NOMO-1 treated with dmso at 0.1 percent for 144 hours (cell line): ENCODE measurements around the gene NOL7.

ENCODE experiments used
- DNase-seq: peaks from one replicate; lab custom pipeline; 2025; ENCODE audit not compliant: unreplicated experiment; lab: John Stamatoyannopoulos, UW

NOL7 gene

DNA sequence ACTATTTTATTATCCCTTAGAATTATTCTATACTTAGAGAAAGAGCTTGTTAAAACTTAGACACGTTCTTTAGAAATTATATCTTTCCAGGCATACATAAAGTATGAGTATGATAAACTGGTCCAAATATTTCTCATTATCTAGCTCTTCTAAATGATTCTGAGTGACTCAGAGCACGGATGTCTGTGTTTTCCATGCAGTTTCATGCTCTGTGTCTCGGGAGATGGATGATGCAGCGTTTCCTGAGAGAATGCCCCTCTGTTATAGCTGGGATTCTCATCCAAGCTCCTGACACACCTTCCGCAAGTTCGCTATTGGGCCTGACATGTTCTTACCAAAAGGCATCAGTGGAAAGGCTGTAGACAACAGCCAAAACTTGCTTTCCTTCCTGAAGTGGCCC lies 21.4 kb upstream of the NOL7 start:
- no peak for DNase-seq

DNA sequence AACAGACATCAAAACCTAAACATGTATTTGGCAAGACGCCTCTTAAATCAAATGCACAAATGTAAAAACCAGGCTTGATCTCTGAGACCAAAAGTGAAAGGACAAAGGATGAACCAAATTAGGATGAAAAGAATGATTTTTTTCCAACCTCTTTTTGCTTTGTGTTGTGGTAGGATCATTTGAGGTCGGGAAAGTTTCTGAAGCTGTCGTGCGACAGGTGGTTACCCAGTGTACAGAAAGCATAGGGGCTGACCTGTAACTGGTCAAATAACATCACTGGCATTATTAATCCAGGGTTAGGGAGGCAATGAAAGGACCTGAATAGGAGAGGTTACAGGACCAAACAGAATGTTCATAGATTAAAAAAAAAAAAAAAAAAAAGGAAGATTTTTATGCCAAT lies 18.1 kb upstream of the NOL7 start:
- no peak for DNase-seq

DNA sequence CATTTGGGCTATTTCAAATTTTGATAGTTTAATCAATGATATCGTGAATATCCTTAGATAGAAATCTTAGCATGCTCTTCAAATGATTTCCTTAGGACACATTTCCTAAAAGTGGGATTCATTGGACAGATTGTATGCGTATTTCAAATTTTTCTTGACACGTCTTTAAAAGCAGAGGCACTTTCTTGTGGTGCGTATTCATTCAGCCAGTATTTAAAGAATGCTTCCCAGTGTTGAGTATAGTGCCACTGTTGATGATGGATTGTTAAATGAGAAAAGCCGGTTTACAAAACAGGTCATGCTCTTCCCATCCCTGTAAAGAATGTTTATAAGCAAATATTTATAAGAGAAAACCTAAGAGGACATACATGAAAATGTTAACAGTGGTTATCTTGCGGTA lies 15.1 kb upstream of the NOL7 start:
- DNase-seq = no peak

- no peak for DNase-seq
These were observed 11.0 kb upstream of the NOL7 start for GRCh38 chr6:13604135-13604534.

DNA sequence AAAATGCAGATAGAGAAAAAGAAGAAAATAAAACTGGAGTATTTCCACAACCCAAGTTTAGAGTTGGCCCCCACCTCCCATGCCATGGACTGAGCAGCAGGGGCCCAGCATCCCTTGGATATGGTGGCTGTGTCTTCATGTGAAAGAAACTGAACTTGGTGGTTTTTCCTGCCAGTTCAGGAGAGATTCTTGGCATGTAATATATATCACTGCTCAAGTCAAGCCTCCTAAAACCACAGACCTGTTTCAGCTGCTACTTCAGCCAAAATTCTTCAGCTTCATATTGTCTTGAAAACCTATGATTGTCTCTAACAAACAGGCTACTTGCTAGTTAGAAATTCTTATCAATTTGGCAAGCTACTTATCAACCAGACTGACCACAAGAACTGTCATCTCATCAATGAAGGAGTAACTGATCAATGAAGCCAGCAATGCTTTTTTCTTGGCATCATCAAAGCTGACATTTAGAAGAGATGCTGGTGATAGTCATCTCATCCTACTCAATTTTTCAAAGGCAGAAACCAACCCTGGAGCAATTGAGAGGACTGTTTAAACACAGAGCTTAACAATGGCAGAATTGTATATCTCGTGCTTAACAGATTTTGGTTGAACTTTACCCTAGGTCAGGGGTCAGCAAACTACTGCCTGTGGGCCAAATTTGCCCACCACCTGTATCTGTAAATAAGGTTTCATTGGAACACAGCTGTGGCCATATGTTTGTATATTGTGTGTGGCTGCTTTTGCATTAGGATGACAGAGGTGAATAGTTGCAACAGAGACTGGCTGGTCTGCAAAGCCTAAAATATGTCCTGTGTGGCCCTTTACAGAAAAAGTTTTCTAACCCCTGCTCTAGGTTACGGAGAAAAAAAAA lies 10.4 kb upstream of the NOL7 start:
- DNase-seq = no peak

- no peak for DNase-seq
These were observed 9.5 kb upstream of the NOL7 start for GRCh38 chr6:13605634-13606033.

DNA sequence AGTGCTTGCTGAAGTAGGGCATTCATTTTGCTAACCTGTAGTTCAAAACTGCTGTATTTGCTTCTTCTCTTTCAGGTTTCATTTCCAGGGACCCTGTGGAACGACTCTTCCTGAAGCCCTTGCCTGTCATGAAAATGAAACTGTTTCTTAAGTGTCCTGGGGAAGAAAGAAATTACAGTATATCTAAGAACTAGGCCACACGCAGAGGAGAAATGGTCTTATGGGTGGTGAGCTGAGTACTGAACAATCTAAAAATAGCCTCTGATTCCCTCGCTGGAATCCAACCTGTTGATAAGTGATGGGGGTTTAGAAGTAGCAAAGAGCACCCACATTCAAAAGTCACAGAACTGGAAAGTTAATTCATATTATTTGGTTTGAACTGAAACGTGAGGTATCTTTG lies 3.4 kb upstream of the NOL7 start:
- DNase-seq = peak; percentile 13

DNA sequence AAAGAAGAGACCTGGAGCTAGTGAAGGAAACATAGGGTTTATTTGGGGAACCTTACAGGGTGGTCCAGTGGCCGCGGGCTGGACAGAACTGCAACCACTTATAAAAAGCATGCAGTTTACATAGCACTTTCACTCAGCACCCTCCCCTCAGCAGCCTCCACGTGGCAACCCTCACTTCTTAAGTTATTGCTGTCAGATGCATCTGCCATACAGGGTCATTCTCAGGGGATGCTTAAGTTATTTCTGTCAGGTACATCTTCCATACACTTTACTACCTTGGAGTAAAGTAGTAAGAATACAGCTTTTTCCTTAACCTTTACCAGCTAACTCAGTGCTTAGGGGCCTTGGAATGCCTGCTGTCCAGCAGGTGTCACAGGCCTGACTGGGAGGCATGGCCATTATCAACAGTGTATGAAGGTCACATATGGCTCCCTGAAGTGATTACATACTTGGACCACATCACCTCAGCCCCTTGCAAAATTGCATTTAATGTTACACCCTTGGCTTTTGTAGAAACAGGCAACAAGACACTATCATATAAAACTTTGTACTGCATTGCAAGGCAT lies 2.0 kb upstream of the NOL7 start:
- DNase-seq = no peak

- DNase-seq = no peak
These were observed 809 bp upstream of the NOL7 start for GRCh38 chr6:13614126-13614925.

DNA sequence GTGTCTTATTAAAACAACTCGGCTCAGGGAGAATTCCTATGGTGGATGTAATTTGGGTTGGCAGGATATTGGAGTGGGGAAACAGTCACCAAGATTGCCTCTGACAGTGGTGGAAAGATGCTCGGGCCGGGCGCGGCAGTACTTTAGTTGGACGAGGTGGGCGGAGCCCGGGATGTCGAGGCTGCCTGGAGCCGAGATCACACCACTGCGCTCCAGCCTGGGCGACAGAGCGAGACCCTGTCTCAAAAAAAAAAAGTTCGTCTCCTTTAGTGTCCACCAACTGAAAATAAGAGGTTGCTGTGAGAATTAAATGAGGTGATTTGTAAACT lies 621 bp downstream of the NOL7 start:
- no peak for DNase-seq

GRCh38 chr6:13617066-13617465 lies 1.9 kb downstream of the NOL7 start:
- DNase-seq = no peak

GRCh38 chr6:13624871-13625288 lies 9.7 kb downstream of the NOL7 start:
- no peak for DNase-seq

- DNase-seq = no peak
These were observed 14.5 kb downstream of the NOL7 start for GRCh38 chr6:13629459-13630116.

- DNase-seq = no peak
These were observed 15.4 kb downstream of the NOL7 start for GRCh38 chr6:13630499-13630898.

DNA sequence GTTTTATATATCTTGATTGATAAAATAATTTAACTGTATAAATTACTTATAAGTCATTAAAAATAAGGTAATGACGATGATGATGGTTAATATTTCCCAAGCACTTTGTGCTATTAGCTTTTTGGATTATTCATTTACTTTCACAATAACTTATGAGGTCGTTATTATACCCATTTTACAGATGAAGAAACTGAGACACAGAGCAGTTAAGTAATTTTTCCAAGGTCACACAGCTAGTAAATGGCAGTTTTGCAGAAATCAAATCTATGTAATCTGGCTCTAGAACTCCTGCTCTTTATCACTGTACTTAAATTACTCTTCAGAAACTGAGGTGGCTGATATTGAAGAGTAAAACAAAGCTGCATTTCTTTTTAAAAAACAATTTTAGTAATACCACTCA lies 18.2 kb downstream of the NOL7 start:
- DNase-seq = no peak

GRCh38 chr6:13635948-13636658 lies 21.0 kb downstream of the NOL7 start:
- peak; percentile 13 for DNase-seq

DNA sequence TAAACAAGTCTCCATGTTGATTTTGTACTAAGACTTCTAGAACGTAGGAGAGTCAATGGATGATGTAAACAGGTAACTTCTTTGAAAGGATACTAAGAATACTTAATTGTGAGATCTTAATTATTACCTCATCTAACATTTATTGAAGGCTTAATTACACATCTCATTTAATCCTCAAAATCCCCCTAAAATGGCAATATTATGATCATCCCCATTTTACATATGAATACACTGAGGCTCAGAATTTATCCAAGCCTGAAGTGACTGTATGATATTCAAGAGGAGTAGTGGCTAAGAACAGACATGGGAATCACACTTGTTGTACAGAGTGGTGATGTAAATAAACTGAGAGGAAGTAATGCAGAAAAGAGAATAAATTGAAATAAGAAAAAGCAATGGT lies 22.9 kb downstream of the NOL7 start:
- no peak for DNase-seq

- peak; percentile 61 for DNase-seq
These were observed 23.5 kb downstream of the NOL7 start for GRCh38 chr6:13638626-13639025.

DNA sequence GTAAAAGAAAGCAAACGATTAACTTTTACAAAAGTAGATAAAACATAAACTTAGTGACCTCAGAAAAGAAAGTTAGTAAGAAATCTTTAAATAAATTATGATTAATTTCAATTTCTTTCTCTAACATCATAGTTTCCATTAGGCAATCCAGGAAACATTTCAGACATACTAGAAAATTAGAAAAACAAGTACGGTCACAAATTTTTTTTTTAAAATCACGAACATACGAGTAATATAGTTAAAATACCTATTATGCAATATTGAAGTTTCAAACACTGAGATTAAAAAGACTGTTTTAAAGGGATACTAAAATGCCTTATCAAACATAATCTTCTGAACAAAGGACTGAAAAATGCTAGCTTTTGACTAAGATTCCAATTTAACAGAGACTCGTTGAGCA lies 26.2 kb downstream of the NOL7 start:
- no peak for DNase-seq

GRCh38 chr6:13643125-13643524 lies 28.0 kb downstream of the NOL7 start:
- no peak for DNase-seq

DNA sequence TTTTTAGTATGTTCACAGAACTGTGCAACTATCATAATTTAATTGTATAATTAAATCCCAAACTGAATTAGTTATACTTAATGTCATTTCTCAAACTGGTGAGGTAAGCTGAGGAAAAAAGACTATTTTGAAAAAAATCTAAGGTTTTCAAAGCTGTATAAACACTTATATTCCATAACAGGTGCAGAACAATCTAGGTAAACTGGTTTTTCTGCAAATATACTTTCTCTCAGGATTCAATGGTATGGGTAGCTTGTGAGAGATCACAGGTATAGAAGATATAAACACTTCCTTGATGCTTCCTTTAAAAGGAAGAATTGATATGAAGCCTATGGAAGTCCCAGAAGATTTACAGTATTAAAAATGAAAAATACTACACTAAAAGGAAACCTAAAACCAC lies 33.7 kb downstream of the NOL7 start:
- no peak for DNase-seq
